Activated T-helper 17 cell treated with anti-CD3 and anti-CD28 coated beads, Interleukin-2, amount 50 U/mL, for 72 hours (primary cell): ENCODE results near the gene CABP5. TPM values are rescaled to one million over a fixed set of nuclear protein-coding genes. Genes with fewer than 3 reads are reported as not detected.

Experiments used
- ATAC-seq: fragments of 150-1000 bp; cut with Tn5 transposase; replicated peaks from 2 replicates; pipeline ENCODE4 v1.10.0; 2021; ENCODE audit warnings: mild to moderate bottlenecking, moderate library complexity
- H3K27ac Mint-ChIP-seq: one replicate; pipeline ENCODE4 v1.8.0; 2022; ENCODE audit warnings: mixed read lengths
- H3K27me3 Mint-ChIP-seq: one replicate; pipeline ENCODE4 v1.8.0; 2022; ENCODE audit warnings: mixed read lengths
- H3K36me3 Mint-ChIP-seq: one replicate; pipeline ENCODE4 v1.8.0; 2022; ENCODE audit warnings: low read depth, mild to moderate bottlenecking, mixed read lengths
- H3K4me1 Mint-ChIP-seq: one replicate; pipeline ENCODE4 v1.8.0; 2022; ENCODE audit warnings: mixed read lengths
- H3K4me3 Mint-ChIP-seq: one replicate; pipeline ENCODE4 v1.8.0; 2022; ENCODE audit warnings: mild to moderate bottlenecking, mixed read lengths
- H3K9me3 Mint-ChIP-seq: one replicate; pipeline ENCODE4 v1.8.0; 2022; ENCODE audit warnings: mixed read lengths
- total RNA-seq, 2 donors: library from RNA; stranded (reverse); gene quantifications; one replicate each; pipeline ENCODE4 v1.2.3, GENCODE V29; 2022

CABP5 gene
- total RNA-seq, 2 donors from 2014 or later = not detected

- Mint-ChIP-seq H3K27me3 (no peaks in the 10 kb centered on the region), H3K4me1 (no peaks in the 10 kb centered on the region), H3K4me3 (no peak overlapping the region), H3K9me3 (no peaks in the 10 kb centered on the region), H3K27ac (no peak overlapping the region), H3K36me3 (peaks cover 5% of the 10 kb centered on the region)
- no peak for ATAC-seq
Measured at GRCh38 chr19:48053076-48053475, 9.2 kb upstream of the CABP5 start.

GRCh38 chr19:48051335-48052033 is 7.6 kb upstream of the CABP5 start:
- H3K27ac Mint-ChIP-seq = no peak overlapping the region
- no peak for ATAC-seq

GRCh38 chr19:48044561-48044960 is 682 bp upstream of the CABP5 start:
- Mint-ChIP-seq H3K27ac (no peak overlapping the region), H3K27me3 (peaks cover 41% of the 10 kb centered on the region), H3K9me3 (no peaks in the 10 kb centered on the region), H3K36me3 (no peaks in the 10 kb centered on the region), H3K4me3 (no peak overlapping the region), H3K4me1 (no peaks in the 10 kb centered on the region)
- ATAC-seq = no peak

More at GRCh38 chr19:48051335-48052033, 7.6 kb upstream of the CABP5 start:
- no peaks in the 10 kb centered on the region for H3K27me3 Mint-ChIP-seq
- peaks cover 5% of the 10 kb centered on the region for H3K36me3 Mint-ChIP-seq
- H3K9me3 Mint-ChIP-seq = no peaks in the 10 kb centered on the region
- no peak overlapping the region for H3K4me3 Mint-ChIP-seq
- no peaks in the 10 kb centered on the region for H3K4me1 Mint-ChIP-seq

GRCh38 chr19:48041877-48042580 is 1.9 kb downstream of the CABP5 start:
- ATAC-seq = no peak
- Mint-ChIP-seq H3K36me3 (no peaks in the 10 kb centered on the region), H3K4me1 (no peaks in the 10 kb centered on the region), H3K9me3 (no peaks in the 10 kb centered on the region), H3K27ac (no peak overlapping the region), H3K4me3 (no peak overlapping the region), H3K27me3 (peaks cover 49% of the 10 kb centered on the region)

- no peak for ATAC-seq
- no peaks in the 10 kb centered on the region for H3K4me1 Mint-ChIP-seq
- H3K4me3 Mint-ChIP-seq = no peak overlapping the region
- H3K27me3 Mint-ChIP-seq = peaks cover 38% of the 10 kb centered on the region
- no peak overlapping the region for H3K27ac Mint-ChIP-seq
- H3K9me3 Mint-ChIP-seq = no peaks in the 10 kb centered on the region
- no peaks in the 10 kb centered on the region for H3K36me3 Mint-ChIP-seq
Measured at GRCh38 chr19:48036765-48037164, 7.1 kb downstream of the CABP5 start.

- no peak overlapping the region for H3K4me3 Mint-ChIP-seq
- no peaks in the 10 kb centered on the region for H3K4me1 Mint-ChIP-seq
- no peak overlapping the region for H3K27ac Mint-ChIP-seq
- no peak for ATAC-seq
- peaks cover 23% of the 10 kb centered on the region for H3K27me3 Mint-ChIP-seq
- no peaks in the 10 kb centered on the region for H3K36me3 Mint-ChIP-seq
- no peaks in the 10 kb centered on the region for H3K9me3 Mint-ChIP-seq
Measured at GRCh38 chr19:48033604-48034003, 10.3 kb downstream of the CABP5 start.

- Mint-ChIP-seq H3K27me3 (peaks cover 34% of the 10 kb centered on the region), H3K36me3 (no peaks in the 10 kb centered on the region), H3K4me3 (no peak overlapping the region), H3K9me3 (no peaks in the 10 kb centered on the region), H3K27ac (no peak overlapping the region), H3K4me1 (no peaks in the 10 kb centered on the region)
- ATAC-seq = no peak
Measured at GRCh38 chr19:48030073-48030472, 13.8 kb downstream of the CABP5 start.

- Mint-ChIP-seq H3K4me3 (no peak overlapping the region), H3K36me3 (no peaks in the 10 kb centered on the region), H3K4me1 (no peaks in the 10 kb centered on the region), H3K27me3 (peaks cover 39% of the 10 kb centered on the region), H3K27ac (no peak overlapping the region), H3K9me3 (no peaks in the 10 kb centered on the region)
- ATAC-seq = no peak
Measured at GRCh38 chr19:48029431-48029830, 14.4 kb downstream of the CABP5 start.

- ATAC-seq = no peak
- Mint-ChIP-seq H3K9me3 (no peaks in the 10 kb centered on the region), H3K4me3 (no peak overlapping the region), H3K27me3 (peaks cover 43% of the 10 kb centered on the region), H3K4me1 (no peaks in the 10 kb centered on the region), H3K36me3 (no peaks in the 10 kb centered on the region), H3K27ac (no peak overlapping the region)
Measured at GRCh38 chr19:48025480-48025879, 18.4 kb downstream of the CABP5 start.

GRCh38 chr19:48023518-48023917 is 20.4 kb downstream of the CABP5 start:
- H3K9me3 Mint-ChIP-seq = no peaks in the 10 kb centered on the region
- no peaks in the 10 kb centered on the region for H3K4me1 Mint-ChIP-seq
- H3K36me3 Mint-ChIP-seq = no peaks in the 10 kb centered on the region
- ATAC-seq = no peak
- H3K27ac Mint-ChIP-seq = no peak overlapping the region
- H3K27me3 Mint-ChIP-seq = peaks cover 40% of the 10 kb centered on the region
- H3K4me3 Mint-ChIP-seq = no peak overlapping the region

GRCh38 chr19:48023011-48023410 is 20.9 kb downstream of the CABP5 start:
- no peak for ATAC-seq
- Mint-ChIP-seq H3K27me3 (peaks cover 38% of the 10 kb centered on the region), H3K4me1 (no peaks in the 10 kb centered on the region), H3K4me3 (no peak overlapping the region), H3K36me3 (no peaks in the 10 kb centered on the region), H3K27ac (no peak overlapping the region), H3K9me3 (no peaks in the 10 kb centered on the region)

- no peaks in the 10 kb centered on the region for H3K9me3 Mint-ChIP-seq
- peaks cover 34% of the 10 kb centered on the region for H3K27me3 Mint-ChIP-seq
- no peaks in the 10 kb centered on the region for H3K36me3 Mint-ChIP-seq
- H3K4me1 Mint-ChIP-seq = no peaks in the 10 kb centered on the region
- H3K27ac Mint-ChIP-seq = no peak overlapping the region
- no peak overlapping the region for H3K4me3 Mint-ChIP-seq
- ATAC-seq = no peak
Measured at GRCh38 chr19:48020686-48021085, 23.2 kb downstream of the CABP5 start.

- Mint-ChIP-seq H3K4me1 (no peaks in the 10 kb centered on the region), H3K9me3 (peaks cover 4% of the 10 kb centered on the region), H3K27ac (no peak overlapping the region), H3K36me3 (no peaks in the 10 kb centered on the region), H3K4me3 (no peak overlapping the region), H3K27me3 (peaks cover 8% of the 10 kb centered on the region)
- no peak for ATAC-seq
Measured at GRCh38 chr19:48010932-48011758, 32.7 kb downstream of the CABP5 start.

- Mint-ChIP-seq H3K4me3 (no peak overlapping the region), H3K4me1 (no peaks in the 10 kb centered on the region), H3K27ac (no peak overlapping the region), H3K27me3 (peaks cover 18% of the 10 kb centered on the region), H3K9me3 (peaks cover 4% of the 10 kb centered on the region), H3K36me3 (no peaks in the 10 kb centered on the region)
- no peak for ATAC-seq
Measured at GRCh38 chr19:48006762-48007161, 37.1 kb downstream of the CABP5 start.

GRCh38 chr19:48004236-48004635 is 39.6 kb downstream of the CABP5 start:
- H3K27me3 Mint-ChIP-seq = peaks cover 18% of the 10 kb centered on the region
- no peak overlapping the region for H3K4me3 Mint-ChIP-seq
- no peak overlapping the region for H3K27ac Mint-ChIP-seq
- peaks cover 4% of the 10 kb centered on the region for H3K9me3 Mint-ChIP-seq
- H3K36me3 Mint-ChIP-seq = no peaks in the 10 kb centered on the region
- H3K4me1 Mint-ChIP-seq = no peaks in the 10 kb centered on the region
- ATAC-seq = no peak
